GM12874 (cell line): ENCODE data around the gene TMEM181.

Experiments
- TF ChIP-seq, protein P1 (sequence below): IDR thresholded peaks from 2 replicates; pipeline ENCODE4 v1.5.1; 2011; ENCODE audit warnings: low read depth, mild to moderate bottlenecking, control low read depth, low read length, moderate library complexity; ENCODE audit not compliant: insufficient read depth

TMEM181 gene

DNA sequence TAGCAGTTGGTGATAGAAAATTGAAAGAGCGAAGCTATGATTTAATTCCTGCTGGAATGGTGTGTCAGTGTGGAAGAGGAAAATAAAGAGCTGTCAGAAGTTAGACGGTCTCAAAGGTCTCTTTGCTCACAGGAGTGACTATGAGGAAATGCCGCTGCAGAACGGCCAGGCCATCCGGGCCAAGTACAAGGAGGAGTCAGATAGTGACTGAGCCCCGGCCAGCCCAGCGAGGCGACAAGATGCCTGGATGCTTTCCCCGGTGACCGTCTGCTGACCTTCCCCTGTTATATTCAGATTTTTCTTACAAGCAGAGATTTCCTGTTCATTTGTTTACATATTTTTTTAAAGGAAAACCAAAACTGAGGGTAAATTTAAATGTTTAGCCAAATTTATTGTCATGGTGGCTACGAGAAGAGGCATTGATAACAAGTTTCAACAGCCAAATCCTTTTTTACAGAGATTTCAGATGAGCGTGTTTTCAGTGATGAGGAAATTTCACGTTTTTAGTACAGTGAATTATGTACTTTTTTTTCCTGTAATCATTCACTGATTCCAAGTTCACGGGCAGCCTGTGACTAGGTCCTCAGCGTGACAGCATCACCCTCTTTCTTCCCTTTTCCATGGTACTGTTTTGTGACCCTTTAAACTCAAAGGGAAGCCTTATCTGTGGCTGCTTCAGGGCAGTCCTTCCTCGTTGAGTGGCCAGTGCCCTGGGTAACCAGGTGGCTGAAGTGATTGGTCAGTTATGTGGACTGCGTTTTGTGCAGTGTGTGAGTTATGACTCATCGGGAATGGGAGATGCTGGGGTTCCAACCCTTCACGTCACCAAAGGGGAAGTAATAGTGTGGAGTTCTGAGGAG, 72.0 kb downstream of the TMEM181 start:
- TF ChIP-seq, protein P1, sequence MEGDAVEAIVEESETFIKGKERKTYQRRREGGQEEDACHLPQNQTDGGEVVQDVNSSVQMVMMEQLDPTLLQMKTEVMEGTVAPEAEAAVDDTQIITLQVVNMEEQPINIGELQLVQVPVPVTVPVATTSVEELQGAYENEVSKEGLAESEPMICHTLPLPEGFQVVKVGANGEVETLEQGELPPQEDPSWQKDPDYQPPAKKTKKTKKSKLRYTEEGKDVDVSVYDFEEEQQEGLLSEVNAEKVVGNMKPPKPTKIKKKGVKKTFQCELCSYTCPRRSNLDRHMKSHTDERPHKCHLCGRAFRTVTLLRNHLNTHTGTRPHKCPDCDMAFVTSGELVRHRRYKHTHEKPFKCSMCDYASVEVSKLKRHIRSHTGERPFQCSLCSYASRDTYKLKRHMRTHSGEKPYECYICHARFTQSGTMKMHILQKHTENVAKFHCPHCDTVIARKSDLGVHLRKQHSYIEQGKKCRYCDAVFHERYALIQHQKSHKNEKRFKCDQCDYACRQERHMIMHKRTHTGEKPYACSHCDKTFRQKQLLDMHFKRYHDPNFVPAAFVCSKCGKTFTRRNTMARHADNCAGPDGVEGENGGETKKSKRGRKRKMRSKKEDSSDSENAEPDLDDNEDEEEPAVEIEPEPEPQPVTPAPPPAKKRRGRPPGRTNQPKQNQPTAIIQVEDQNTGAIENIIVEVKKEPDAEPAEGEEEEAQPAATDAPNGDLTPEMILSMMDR: no peak

DNA sequence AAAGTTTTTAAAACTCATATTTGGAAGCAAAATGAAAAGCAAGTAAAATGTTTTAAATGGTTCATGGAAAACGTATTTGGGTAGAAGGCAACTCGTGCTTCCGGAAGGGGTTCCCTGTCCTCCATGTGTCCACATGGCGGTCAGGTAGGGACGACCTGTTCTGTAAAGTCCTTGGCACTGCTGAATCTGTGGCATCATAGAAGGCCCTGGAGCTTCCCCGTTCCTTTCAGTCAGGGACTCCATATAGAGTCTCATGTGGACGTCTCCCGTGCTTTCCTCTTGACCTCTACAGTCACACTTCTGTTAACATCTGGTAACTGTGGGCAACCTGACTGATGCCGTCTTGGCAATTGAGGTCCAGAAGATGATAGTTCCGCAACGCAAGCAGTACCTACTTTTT, 73.2 kb downstream of the TMEM181 start:
- TF ChIP-seq, protein P1: no peak

DNA sequence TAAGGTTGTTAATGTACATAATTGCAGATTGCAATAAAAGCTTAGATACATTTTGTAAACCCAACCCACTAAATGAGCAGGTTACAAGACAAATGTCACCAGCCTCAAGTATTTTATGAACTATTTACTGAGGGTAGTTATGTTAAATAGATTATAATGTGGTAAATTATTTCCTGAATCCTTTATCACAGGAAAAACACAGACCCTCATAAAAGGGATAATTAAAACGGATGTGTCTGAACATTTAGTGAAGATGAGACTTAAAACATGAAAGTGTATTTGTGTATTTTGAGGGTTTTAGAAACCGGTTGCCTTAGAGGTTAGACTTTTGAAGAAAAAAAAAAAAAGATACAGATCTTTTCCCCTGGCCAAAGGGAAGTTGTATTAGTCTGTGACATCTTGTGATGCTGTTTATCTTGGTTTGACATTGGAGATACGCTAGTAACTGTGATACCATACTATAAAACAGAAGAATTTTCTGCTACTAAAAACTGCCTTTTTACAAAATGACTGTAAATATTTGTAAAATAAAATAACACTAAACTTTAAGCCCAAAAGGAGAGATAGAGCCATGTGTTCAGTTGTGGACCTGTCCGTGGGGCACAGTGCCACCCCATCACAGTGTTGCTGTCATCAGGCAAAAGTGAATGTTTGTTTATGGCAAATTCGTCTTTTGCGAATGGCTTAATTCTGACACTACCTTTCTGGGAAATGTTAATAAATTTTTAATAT, 75.0 kb downstream of the TMEM181 start:
- TF ChIP-seq, protein P1: no peak

DNA sequence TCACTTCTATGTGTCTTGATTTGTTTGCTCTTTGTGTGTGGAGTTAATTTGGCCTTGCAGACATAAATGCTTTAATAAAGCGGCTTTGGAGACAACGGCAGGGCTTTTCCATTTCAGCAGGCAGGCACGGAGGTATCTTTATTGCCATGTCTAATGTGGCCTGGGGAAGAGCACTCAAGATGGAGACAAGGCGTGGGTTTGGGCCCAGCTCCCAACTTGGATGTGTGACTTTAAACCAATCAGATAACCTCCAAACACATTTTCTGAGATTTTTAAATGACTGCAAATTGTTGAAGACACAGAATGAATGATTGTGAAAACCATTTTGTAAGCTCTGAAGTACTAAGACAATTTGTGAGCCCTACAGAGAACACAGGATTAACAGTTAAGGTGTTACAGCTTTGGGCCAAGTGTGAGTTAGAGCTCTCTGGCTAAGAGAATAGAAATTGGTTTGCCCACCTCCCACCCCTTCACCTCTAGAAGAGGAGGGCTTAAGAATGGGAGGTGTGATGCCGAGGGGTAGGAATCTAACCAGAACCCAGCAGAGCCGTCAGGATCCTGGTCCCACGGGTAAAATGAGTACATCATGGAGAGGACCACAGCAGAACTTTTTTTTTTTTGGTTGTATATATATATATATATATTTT, 75.7 kb downstream of the TMEM181 start:
- TF ChIP-seq, protein P1: no peak

DNA sequence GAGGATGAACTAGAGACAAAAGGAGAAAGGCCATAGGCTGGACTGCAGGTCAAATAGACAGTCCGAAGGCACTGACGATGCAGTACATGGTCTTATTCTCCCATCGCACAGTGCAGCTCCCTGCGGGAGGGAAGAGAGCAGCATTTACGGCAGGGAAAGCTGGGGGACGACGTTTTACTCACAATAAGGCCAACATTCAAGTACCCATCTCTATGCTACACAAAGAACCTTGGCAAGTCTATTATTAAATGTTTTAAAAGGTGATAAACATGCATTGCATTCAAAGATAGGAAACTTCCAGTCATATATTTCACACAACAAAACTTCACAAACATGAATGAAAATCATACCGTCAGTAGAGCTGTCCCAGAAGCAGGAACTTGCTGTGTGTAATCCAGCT, 76.9 kb downstream of the TMEM181 start:
- TF ChIP-seq, protein P1: no peak

DNA sequence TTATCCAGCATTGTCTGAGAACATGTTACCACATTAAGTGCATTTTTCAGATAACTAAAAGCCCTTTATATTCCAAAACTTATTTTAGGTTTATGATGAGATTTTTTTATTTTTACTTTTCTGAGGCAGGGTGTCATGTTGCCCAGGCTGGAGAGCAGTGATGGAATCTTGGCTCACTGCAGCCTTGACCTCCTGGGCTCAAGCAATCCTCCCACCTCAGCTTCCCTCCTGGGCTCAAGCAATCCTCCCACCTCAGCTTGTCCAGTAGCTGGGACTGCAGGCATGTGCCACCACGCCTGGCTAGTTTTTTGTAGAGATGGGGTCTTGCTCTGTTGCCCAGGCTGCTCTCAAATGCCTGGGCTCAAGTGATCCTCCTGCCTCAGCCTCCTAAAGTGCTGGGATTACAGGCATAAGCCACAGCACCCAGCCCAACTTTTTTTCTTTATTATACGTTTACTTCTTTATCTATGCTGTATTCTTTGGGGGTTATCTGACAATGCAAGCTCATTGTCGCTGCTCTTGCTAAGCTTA, 78.5 kb downstream of the TMEM181 start:
- TF ChIP-seq, protein P1: no peak

DNA sequence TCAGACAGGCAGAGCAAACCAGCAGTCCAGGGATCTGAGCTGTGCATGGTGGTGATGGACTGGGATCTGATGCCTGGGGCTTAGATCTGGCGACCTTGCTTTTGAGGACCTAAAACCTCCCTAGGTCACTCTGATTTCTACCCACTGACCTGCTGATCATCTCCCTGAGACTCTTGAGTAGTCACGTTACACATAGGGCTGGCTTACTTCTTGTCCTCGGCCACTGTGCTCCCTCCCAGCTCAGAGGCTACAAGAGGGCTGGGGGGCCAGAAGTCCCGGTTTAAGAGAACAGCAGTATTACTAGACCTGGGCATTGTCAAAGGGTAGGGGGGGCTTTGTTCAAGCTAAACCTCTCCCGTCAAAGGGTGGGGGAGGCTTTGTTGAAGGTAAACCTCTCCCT, 79.2 kb downstream of the TMEM181 start:
- TF ChIP-seq, protein P1: no peak
